Measurements from ENCODE around the gene SCLT1.
A peak's percentile ranks its signal among the peaks of the same experiment; 100 is the strongest.

SCLT1 gene

DNA sequence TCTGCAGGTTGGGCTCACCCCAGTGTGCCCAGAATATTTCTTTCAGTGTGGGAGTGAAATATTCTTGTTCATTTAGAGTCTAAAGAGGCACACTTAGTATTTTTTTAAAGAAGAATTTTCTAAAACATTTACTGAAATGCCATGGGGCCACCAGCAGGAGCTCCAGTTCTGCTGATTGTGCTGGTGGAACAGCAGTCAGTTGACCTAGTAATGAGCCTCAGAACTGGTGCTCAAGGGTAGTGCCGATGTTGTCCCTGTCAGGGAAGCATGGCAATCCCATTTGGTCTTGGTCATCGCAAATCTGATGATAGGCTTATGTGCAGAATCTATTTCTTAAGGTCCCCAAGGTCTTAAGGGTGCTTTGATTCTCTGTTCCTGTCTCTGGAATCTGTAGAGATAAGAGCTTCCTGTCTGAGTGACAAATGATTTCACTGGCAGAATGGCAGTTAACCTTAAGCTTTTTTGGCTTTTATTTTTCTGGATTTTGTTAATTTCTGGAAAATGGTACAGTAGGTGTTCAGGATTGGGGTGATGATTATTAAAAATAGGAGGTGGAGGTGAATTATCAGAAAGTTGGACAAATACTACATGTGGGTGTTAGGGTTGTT lies 252.5 kb downstream of the SCLT1 start:
- DNase-seq (ENCODE audit: low spot score) = no peak

DNA sequence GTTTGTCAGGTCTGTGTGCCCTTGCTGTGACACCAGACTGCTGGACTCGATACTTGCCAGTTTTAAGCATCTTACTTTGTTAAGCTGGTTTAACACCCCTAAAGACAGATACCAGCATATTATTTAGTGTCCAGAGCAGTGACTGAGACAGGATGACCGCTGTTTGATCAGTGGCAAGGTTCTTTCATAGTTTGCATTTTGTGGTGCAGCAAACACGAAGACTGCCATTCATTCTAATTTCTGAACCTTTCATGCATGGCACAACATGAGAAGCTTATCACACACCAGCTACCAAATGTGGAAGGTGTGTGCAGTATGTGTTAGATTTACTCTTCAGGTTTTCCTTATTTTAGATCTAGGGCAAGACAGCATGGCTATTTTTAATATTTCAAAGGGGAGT lies 255.7 kb downstream of the SCLT1 start:
- DNase-seq (ENCODE audit: low spot score) = no peak

DNA sequence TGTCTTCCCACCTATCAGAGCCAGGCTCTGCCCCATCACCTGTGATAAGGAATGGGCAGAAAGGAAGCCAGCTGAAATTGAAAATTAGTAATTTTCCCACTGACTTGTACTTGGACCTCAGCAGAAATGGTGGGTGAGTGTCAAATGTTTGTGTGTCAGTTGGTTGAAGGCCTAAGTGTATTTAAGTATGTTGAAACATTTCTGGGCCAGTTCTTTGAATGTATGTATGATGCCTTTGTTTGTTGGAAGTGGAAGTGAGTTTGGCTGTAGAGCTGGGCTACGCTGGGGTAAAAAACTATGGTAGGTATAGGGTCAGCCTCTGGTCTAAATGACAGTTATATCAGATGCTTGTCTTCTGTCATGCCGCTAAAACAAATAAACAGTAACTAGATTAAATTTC lies 256.1 kb downstream of the SCLT1 start:
- no peak for DNase-seq (ENCODE audit: low spot score)

DNA sequence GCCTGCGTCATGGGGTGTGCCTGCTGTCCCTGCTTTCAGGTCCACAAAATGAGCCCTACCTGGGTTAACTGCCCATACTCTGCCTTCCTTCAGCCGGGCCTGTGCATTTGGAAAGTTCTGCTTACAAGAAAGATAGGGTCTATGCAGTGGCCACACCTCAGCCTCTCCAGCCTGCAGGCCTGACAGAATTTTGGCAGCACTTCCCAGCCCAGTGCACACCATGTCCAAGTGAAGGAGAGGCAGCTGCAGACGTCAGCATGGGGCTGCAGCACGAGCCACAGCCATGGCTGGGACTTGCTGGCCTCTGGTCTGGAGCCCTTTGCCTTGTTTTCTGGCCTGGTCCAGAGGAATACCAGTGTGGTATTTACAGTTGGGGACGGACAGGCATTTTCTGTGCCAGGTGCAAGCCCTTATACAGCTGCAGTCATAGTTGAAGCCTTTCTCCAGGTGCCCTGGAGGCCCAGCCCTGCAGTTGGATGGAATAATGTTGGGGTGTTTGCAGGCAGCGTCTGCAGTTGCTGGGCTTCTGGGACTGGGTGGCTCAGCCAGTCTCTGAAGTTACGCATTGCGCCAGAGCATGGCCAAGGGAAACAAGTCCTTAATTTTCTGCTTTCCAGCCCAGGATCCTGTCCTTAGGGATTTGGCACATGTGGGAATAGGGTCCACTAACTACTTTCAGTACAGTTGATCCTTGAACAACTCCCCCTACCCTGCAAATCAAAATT lies 257.7 kb downstream of the SCLT1 start:
- peak; percentile 71 for DNase-seq (ENCODE audit: low spot score)

All from cerebellar cortex (tissue), 1 donor.